Suprapubic skin (tissue), 4 donors: Measurements from ENCODE around the gene ALG5. TPM values are rescaled to one million over a fixed set of nuclear protein-coding genes. Genes with fewer than 3 reads are reported as not detected.

Source experiments
- DNase-seq, 2 donors: peaks; one replicate each; pipeline ENCODE4 v3.0.0-alpha.2; 2019; ENCODE audit warnings: low spot score in 2 of 2
- H3K27ac ChIP-seq: fragments of 200-600 bp; sonication (generic); one replicate; pipeline ENCODE4 v1.5.1; 2019
- H3K27me3 ChIP-seq: fragments of 200-600 bp; sonication (generic); one replicate; pipeline ENCODE4 v1.5.1; 2019
- H3K36me3 ChIP-seq: fragments of 200-600 bp; sonication (generic); one replicate; pipeline ENCODE4 v1.5.1; 2019
- H3K4me1 ChIP-seq: fragments of 200-600 bp; sonication (generic); one replicate; pipeline ENCODE4 v1.5.1; 2019
- H3K4me3 ChIP-seq: fragments of 200-600 bp; sonication (generic); one replicate; pipeline ENCODE4 v1.5.1; 2019; ENCODE audit warnings: mild to moderate bottlenecking
- H3K9me3 ChIP-seq: fragments of 200-600 bp; sonication (generic); one replicate; pipeline ENCODE4 v1.5.1; 2019
- EP300 ChIP-seq: sonication (generic); formaldehyde crosslinking; IDR thresholded peaks from one replicate; pipeline ENCODE4 v1.6.1; 2017; ENCODE audit warnings: antibody characterized with exemption
- POLR2A ChIP-seq, 2 donors: fragments of 450-650 bp; IDR thresholded peaks; one replicate each; pipeline ENCODE4 v1.6.1; 2017; ENCODE audit warnings: antibody characterized with exemption in 2 of 2, mild to moderate bottlenecking in 2 of 2, moderate library complexity in 2 of 2
- POLR2AphosphoS5 ChIP-seq, 3 donors: sonication (generic); formaldehyde crosslinking; IDR thresholded peaks; one replicate each; pipeline ENCODE4 v1.6.1; 2017; ENCODE audit warnings: antibody characterized with exemption in 3 of 3
- WGBS: methylation state at CpG from one replicate; pipeline ENCODE4 v1.1.5; 2018; 5-methylcytosine and 5-hydroxymethylcytosine counted together
- total RNA-seq, 4 donors: library from RNA; depleted of rRNA; stranded (reverse); fragments of >200 nt; gene quantifications; one replicate each; pipeline ENCODE4 v1.1.0, GENCODE V29; 2016
- TF ChIP-seq, protein P1 (sequence below), 2 donors: fragments of 200-600 bp in 1 of 2; fragments of 450-650 bp in 1 of 2; sonication (generic) in 1 of 2; IDR thresholded peaks; one replicate each; pipeline ENCODE4 v1.5.1; 2016 to 2019; ENCODE audit warnings: antibody characterized with exemption in 2 of 2, mild to moderate bottlenecking in 1 of 2, moderate library complexity in 1 of 2

ALG5 gene
- total RNA-seq, 4 donors from 2014 or later, result 9.3 to 20.6 (median 16.7) TPM

DNA sequence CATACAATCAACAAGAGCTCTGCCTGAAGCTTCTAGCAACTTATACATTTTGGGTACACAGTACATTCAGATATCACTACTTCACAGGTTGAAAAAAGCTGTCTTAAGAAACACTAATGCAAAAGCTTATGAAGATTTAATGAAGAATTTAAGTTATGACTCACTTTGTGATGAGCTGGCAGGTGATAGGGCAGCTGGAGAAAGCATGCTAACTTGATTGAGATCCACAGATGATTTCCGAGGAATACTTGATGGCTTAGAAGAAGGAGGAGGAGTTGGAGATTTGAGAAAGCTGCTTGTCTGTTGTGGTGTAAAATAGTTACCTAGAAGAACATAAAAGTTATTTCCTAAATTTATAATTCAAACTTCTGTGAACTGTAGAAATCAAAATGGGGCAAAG, 24.7 kb upstream of the ALG5 start:
- DNase-seq, result no peak
- Histone ChIP-seq H3K36me3 (peaks cover 93% of the 10 kb centered on the region), H3K9me3 (no peaks in the 10 kb centered on the region), H3K27me3 (no peaks in the 10 kb centered on the region), H3K27ac (no peak overlapping the region), H3K4me1 (no peaks in the 10 kb centered on the region), H3K4me3 (no peak overlapping the region)
- WGBS, result 34% methylated on average over 1 of the region's 1 CpG
- no peak for TF ChIP-seq EP300
- TF ChIP-seq POLR2AphosphoS5 (IDR thresholded peaks at IDR 0.05), result no peak
- TF ChIP-seq, protein P1, sequence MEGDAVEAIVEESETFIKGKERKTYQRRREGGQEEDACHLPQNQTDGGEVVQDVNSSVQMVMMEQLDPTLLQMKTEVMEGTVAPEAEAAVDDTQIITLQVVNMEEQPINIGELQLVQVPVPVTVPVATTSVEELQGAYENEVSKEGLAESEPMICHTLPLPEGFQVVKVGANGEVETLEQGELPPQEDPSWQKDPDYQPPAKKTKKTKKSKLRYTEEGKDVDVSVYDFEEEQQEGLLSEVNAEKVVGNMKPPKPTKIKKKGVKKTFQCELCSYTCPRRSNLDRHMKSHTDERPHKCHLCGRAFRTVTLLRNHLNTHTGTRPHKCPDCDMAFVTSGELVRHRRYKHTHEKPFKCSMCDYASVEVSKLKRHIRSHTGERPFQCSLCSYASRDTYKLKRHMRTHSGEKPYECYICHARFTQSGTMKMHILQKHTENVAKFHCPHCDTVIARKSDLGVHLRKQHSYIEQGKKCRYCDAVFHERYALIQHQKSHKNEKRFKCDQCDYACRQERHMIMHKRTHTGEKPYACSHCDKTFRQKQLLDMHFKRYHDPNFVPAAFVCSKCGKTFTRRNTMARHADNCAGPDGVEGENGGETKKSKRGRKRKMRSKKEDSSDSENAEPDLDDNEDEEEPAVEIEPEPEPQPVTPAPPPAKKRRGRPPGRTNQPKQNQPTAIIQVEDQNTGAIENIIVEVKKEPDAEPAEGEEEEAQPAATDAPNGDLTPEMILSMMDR (IDR thresholded peaks at IDR 0.05), result no peak
- TF ChIP-seq POLR2A (IDR thresholded peaks at IDR 0.05), result no peak

DNA sequence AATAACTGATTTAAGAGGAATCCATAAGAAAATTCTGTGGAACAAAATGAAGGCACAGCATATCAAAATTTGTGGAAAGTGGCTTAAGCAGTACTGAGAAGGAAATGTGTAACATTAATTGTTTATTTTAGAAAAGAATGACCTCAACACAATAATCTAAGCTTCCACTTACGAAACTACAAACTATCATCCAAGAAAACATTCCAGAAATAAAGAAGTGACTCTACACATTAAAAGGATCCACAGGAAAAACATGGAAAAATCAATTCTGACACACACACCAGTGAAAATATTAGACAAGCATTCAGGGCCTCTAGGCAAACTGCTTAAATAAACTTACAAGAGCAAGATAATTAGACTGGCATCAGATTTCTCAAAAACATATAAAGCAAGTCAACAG, 15.5 kb upstream of the ALG5 start:
- H3K36me3 ChIP-seq, result peaks cover 72% of the 10 kb centered on the region
- DNase-seq, result no peak
- H3K9me3 ChIP-seq, result no peaks in the 10 kb centered on the region
- no peak overlapping the region for H3K4me3 ChIP-seq
- WGBS, result 90% methylated on average over 1 of the region's 1 CpG
- H3K27me3 ChIP-seq, result no peaks in the 10 kb centered on the region
- TF ChIP-seq POLR2AphosphoS5 (IDR thresholded peaks at IDR 0.05), result no peak
- TF ChIP-seq, protein P1 (IDR thresholded peaks at IDR 0.05), result no peak
- no peak for TF ChIP-seq POLR2A (IDR thresholded peaks at IDR 0.05)
- TF ChIP-seq EP300, result no peak
- H3K4me1 ChIP-seq, result no peaks in the 10 kb centered on the region
- H3K27ac ChIP-seq, result no peak overlapping the region

DNA sequence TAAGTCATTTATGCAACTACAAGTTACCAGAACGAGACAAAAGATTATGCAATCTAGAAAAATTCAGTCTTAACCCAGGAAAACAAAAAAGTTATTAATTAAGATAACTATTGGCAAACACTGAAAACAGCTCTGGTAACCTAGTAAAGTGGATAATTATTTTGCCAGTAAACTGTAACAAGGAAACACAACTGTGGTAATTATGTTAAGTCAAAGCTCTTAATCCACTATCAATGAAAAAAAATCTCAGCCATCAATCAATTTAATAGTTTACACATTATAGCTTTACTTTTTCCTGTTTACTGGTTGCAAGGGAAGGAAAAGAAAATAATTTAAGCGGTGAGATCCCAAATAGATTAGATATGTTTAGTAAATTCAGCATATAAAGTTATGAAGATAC, 12.6 kb upstream of the ALG5 start:
- Histone ChIP-seq H3K9me3 (no peaks in the 10 kb centered on the region), H3K4me1 (no peaks in the 10 kb centered on the region), H3K4me3 (no peak overlapping the region), H3K27me3 (no peaks in the 10 kb centered on the region), H3K36me3 (peaks cover 73% of the 10 kb centered on the region), H3K27ac (no peak overlapping the region)
- TF ChIP-seq POLR2AphosphoS5 (IDR thresholded peaks at IDR 0.05) (no peak), POLR2A (IDR thresholded peaks at IDR 0.05) (no peak), EP300 (no peak)
- TF ChIP-seq, protein P1 (IDR thresholded peaks at IDR 0.05), result no peak
- WGBS, result 81% methylated on average over 2 of the region's 2 CpGs
- DNase-seq, result no peak

DNA sequence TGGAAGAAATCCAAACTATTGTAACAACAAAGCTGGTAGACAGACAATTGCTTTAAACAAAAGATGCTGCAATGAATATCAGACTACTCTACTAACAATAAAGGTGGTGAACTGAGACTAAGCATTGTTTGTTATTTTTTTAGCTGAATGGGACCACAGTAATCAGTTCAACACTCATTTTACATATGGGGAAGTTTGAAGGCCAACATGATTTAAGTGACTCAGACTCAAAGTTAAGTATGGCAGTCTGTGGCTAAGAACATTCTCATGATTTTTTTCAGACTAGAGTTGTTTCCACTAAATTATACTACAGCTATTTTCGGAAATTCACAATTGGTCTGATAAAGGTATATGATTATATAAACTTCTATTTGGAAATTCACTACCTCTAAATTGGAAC, 11.9 kb upstream of the ALG5 start:
- H3K36me3 ChIP-seq, result peaks cover 73% of the 10 kb centered on the region
- WGBS, result 93% methylated on average over 1 of the region's 1 CpG

DNA sequence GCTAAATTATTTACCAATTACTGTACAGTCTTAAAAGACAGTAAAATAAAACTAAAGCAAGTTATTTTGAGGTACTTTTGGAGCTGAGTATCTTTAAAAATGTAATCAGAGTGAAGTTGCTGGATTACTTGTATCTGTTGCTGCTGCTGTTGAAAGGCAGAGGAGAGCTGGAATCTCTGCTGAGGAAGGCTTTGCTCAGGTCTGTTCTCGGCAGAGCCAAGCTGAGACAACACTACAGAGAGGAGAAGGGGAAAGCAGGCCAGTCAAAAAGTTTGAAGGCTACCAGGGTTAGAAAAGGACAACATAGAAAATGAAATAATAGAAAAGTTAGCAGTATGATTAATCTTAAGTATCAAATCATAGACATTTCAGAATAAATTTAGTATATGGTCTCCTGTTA, 11.3 kb upstream of the ALG5 start:
- H3K27ac ChIP-seq, result no peak overlapping the region
- DNase-seq, result no peak
- no peak overlapping the region for H3K4me3 ChIP-seq
- peaks cover 73% of the 10 kb centered on the region for H3K36me3 ChIP-seq
- no peaks in the 10 kb centered on the region for H3K9me3 ChIP-seq
- TF ChIP-seq POLR2AphosphoS5 (IDR thresholded peaks at IDR 0.05), result no peak
- TF ChIP-seq EP300, result no peak
- WGBS, result 76% methylated on average over 1 of the region's 1 CpG
- no peaks in the 10 kb centered on the region for H3K27me3 ChIP-seq
- H3K4me1 ChIP-seq, result no peaks in the 10 kb centered on the region

More for the DNA sequence above, 11.9 kb upstream of the ALG5 start:
- Histone ChIP-seq H3K4me1 (no peaks in the 10 kb centered on the region), H3K4me3 (no peak overlapping the region), H3K27me3 (no peaks in the 10 kb centered on the region), H3K9me3 (no peaks in the 10 kb centered on the region), H3K27ac (no peak overlapping the region)
- TF ChIP-seq EP300, result no peak
- TF ChIP-seq POLR2AphosphoS5 (IDR thresholded peaks at IDR 0.05), result no peak
- TF ChIP-seq POLR2A (IDR thresholded peaks at IDR 0.05), result no peak
- TF ChIP-seq, protein P1 (IDR thresholded peaks at IDR 0.05), result no peak
- no peak for DNase-seq

DNA sequence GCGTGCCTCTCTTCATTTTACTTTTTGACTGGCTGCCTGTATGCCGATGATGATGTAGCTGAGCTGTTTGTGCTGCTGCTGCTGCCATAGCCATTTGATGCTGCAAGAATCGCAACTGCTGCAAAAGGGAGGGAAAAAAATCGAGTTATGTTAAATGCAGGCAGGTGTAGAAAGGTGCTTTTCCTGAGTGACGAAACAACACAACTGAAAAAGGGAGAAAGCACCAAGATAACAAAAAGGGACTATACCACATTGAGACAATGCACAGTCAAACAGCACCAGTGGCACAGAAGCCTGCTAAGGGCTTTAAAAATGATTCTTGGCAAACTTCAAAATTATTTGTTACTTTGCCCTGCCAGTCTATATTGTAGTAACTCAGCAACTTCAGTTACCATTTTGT, 10.6 kb upstream of the ALG5 start:
- Histone ChIP-seq H3K36me3 (peaks cover 77% of the 10 kb centered on the region), H3K27me3 (no peaks in the 10 kb centered on the region), H3K9me3 (no peaks in the 10 kb centered on the region), H3K4me3 (no peak overlapping the region), H3K4me1 (no peaks in the 10 kb centered on the region), H3K27ac (no peak overlapping the region)
- TF ChIP-seq POLR2AphosphoS5 (IDR thresholded peaks at IDR 0.05) (no peak), POLR2A (IDR thresholded peaks at IDR 0.05) (no peak), EP300 (no peak)
- TF ChIP-seq, protein P1 (IDR thresholded peaks at IDR 0.05), result no peak
- WGBS, result 82% methylated on average over 5 of the region's 5 CpGs
- no peak for DNase-seq
